Neural crest cell (in vitro differentiated cells): ENCODE measurements around the gene AARS2. TPM values are rescaled to one million over a fixed set of nuclear protein-coding genes. Genes with fewer than 3 reads are reported as not detected.
A peak's percentile ranks its signal among the peaks of the same experiment; 100 is the strongest.

Experiments used
- DNase-seq: peaks from one replicate; pipeline ENCODE4 v3.0.0; 2021; ENCODE audit warnings: low read depth, mixed read lengths, low spot score
- H3K27ac Mint-ChIP-seq: one replicate; pipeline ENCODE4 v1.8.0; 2021; ENCODE audit warnings: mild to moderate bottlenecking, mixed read lengths; ENCODE audit not compliant: unreplicated experiment
- H3K27me3 Mint-ChIP-seq: 2 replicates; pipeline ENCODE4 v1.8.0; 2021; ENCODE audit warnings: low read depth, mild to moderate bottlenecking, mixed read lengths
- H3K36me3 Mint-ChIP-seq: 2 replicates; pipeline ENCODE4 v1.8.0; 2021; ENCODE audit warnings: low read depth, mild to moderate bottlenecking, mixed read lengths
- H3K4me1 Mint-ChIP-seq: 2 replicates; pipeline ENCODE4 v1.8.0; 2021; ENCODE audit warnings: mixed read lengths
- H3K4me3 Mint-ChIP-seq: one replicate; pipeline ENCODE4 v1.8.0; 2021; ENCODE audit warnings: mild to moderate bottlenecking, mixed read lengths
- H3K9me3 Mint-ChIP-seq: 2 replicates; pipeline ENCODE4 v1.8.0; 2021; ENCODE audit warnings: mixed read lengths
- CTCF ChIP-seq: fragments of 200-600 bp; sonication (generic); conservative IDR thresholded peaks from 2 replicates; pipeline ENCODE4 v1.5.0; 2021; ENCODE audit warnings: antibody characterized with exemption, mild to moderate bottlenecking
- total RNA-seq: library from RNA; stranded (reverse); gene quantifications from 2 replicates; pipeline ENCODE4 v1.2.1, GENCODE V29; 2021

AARS2 gene
- total RNA-seq, 1 donor from 2014 or later = 33.6 TPM

GRCh38 chr6:44272999-44273566 is 40.1 kb downstream of the AARS2 start:
- peak overlapping the region; percentile 89 for H3K4me3 Mint-ChIP-seq
- no peak for TF ChIP-seq CTCF
- H3K4me1 Mint-ChIP-seq = peaks cover 44% of the 10 kb centered on the region
- peak overlapping the region; percentile 80 for H3K27ac Mint-ChIP-seq
- peaks cover 4% of the 10 kb centered on the region for H3K36me3 Mint-ChIP-seq
- peaks cover 20% of the 10 kb centered on the region for H3K27me3 Mint-ChIP-seq
- no peak for DNase-seq
- H3K9me3 Mint-ChIP-seq = no peaks in the 10 kb centered on the region

- peak overlapping the region; percentile 83 for H3K27ac Mint-ChIP-seq
- H3K36me3 Mint-ChIP-seq = peaks cover 4% of the 10 kb centered on the region
- H3K4me1 Mint-ChIP-seq = peaks cover 50% of the 10 kb centered on the region
- peaks cover 22% of the 10 kb centered on the region for H3K27me3 Mint-ChIP-seq
- H3K9me3 Mint-ChIP-seq = no peaks in the 10 kb centered on the region
- TF ChIP-seq CTCF = no peak
- no peak for DNase-seq
- peak overlapping the region; percentile 89 for H3K4me3 Mint-ChIP-seq
Observed at GRCh38 chr6:44272529-44272928, 40.6 kb downstream of the AARS2 start.

DNA sequence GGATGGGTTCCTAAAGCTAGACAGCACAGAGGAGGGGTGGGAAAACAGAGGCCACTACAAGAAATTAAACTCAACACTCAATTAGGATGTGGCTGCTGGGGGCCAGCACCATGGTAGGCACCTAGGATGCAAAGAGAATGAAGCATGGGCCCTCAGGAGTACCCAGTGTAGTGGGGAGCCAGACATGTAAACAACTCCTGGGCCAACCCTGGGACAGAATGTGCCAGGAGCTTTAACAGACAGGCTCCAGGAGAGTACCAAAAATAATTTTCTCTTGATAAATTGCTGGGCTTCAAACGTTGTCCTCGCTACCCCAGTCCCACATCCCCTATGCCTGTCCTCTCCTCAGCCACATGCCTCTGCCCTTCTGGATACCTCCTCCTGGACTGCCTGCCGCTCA is 41.2 kb downstream of the AARS2 start:
- no peak for TF ChIP-seq CTCF
- Mint-ChIP-seq H3K4me1 (peaks cover 53% of the 10 kb centered on the region), H3K36me3 (peaks cover 4% of the 10 kb centered on the region), H3K9me3 (no peaks in the 10 kb centered on the region), H3K27ac (peak overlapping the region; percentile 40), H3K27me3 (peaks cover 22% of the 10 kb centered on the region), H3K4me3 (peak overlapping the region; percentile 89)
- DNase-seq = no peak

- Mint-ChIP-seq H3K27me3 (peaks cover 22% of the 10 kb centered on the region), H3K4me3 (peak overlapping the region; percentile 89), H3K36me3 (peaks cover 4% of the 10 kb centered on the region), H3K4me1 (peaks cover 58% of the 10 kb centered on the region), H3K9me3 (no peaks in the 10 kb centered on the region), H3K27ac (no peak overlapping the region)
- no peak for DNase-seq
- no peak for TF ChIP-seq CTCF
Observed at GRCh38 chr6:44271406-44271723, 41.8 kb downstream of the AARS2 start.

DNA sequence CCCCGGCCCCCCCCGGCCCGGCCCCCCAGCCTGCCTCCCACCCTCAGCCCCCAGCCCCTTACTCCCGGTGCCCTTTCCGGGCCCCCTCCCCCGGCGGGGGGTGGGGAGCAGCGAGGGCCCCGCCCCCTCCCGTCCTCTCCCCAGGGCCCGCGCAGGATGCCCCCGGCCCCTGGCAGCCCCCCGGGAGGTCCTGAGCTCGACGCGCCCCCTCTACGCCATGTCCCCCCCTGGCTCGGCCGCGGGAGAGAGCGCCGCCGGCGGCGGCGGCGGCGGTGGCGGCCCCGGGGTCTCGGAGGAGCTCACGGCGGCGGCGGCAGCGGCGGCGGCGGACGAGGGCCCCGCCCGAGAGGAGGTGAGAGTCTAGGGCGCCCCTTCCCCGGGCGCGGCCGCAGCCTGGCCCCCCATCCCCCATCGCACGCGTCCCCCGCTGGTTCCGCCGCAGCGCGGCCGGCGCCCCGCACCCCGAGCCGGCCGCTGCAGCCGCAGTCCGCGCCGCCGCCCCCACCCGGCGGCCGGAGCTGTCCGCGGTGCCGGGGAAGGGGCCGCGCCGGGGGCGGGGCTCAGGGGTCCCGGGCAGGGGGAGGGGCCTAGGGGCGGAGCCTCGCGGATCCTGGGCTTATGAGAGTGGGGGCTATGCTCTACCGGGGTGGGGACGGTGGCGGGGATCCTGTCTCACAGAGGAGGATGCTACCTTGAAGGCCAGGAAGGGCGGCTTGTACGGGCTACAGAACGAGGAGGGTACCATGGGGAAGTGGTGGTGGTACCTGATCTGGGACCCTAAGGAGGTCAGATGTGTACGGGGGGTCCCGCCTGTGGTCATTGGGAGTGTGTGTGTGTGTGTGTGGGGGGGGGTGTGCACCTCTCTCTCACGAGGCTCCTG is 42.4 kb downstream of the AARS2 start:
- peak; percentile 64 for DNase-seq

More for the DNA sequence above, 42.4 kb downstream of the AARS2 start:
- H3K36me3 Mint-ChIP-seq = peaks cover 4% of the 10 kb centered on the region
- peaks cover 62% of the 10 kb centered on the region for H3K4me1 Mint-ChIP-seq
- H3K9me3 Mint-ChIP-seq = no peaks in the 10 kb centered on the region
- no peak for TF ChIP-seq CTCF
- H3K27me3 Mint-ChIP-seq = peaks cover 22% of the 10 kb centered on the region
- peak overlapping the region; percentile 62 for H3K27ac Mint-ChIP-seq
- peak overlapping the region; percentile 89 for H3K4me3 Mint-ChIP-seq
